ENCODE data around the gene CD47.

CD47 gene

GRCh38 chr3:108008931-108009639 lies 81.7 kb downstream of the CD47 start:
- DNase-seq: no peak

- no peak for DNase-seq
Observed at GRCh38 chr3:108008106-108008505, 82.7 kb downstream of the CD47 start.

GRCh38 chr3:108006881-108007331 lies 83.9 kb downstream of the CD47 start:
- no peak for DNase-seq

GRCh38 chr3:108006077-108006771 lies 84.6 kb downstream of the CD47 start:
- no peak for DNase-seq

GRCh38 chr3:108004647-108005046 lies 86.2 kb downstream of the CD47 start:
- no peak for DNase-seq

- DNase-seq: no peak
Observed at GRCh38 chr3:108001457-108001856, 89.4 kb downstream of the CD47 start.

- DNase-seq: no peak
Observed at GRCh38 chr3:107999215-107999775, 91.5 kb downstream of the CD47 start.

GRCh38 chr3:107997671-107998070 lies 93.2 kb downstream of the CD47 start:
- DNase-seq: no peak

GRCh38 chr3:107995823-107996222 lies 95.0 kb downstream of the CD47 start:
- no peak for DNase-seq

- no peak for DNase-seq
Observed at GRCh38 chr3:107994956-107995715, 95.7 kb downstream of the CD47 start.

GRCh38 chr3:107994181-107994580 lies 96.7 kb downstream of the CD47 start:
- DNase-seq: no peak

- no peak for DNase-seq
Observed at GRCh38 chr3:107993771-107994170, 97.1 kb downstream of the CD47 start.
